ENCODE data around the gene CDC14A.

CDC14A gene

DNA sequence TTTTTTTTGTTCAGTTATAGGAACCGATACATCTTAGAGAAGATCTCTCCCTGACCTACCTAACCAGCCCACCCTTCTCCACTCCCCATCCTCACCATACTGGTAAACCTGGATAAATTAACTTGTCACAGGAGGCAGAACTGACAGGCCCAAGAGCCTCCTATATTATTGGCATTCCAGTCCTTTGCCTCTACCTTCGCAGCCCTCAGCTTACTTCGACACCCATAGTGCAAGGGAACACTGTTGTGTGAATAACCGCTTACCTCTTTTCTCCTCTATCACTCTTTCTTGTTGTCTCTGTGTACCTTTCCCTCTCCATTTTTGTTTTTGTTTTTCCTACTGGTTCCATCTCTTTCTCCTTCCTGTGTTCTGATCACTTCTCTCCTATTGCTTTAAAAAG lies 58.7 kb downstream of the CDC14A start:
- DNase-seq: no peak

DNA sequence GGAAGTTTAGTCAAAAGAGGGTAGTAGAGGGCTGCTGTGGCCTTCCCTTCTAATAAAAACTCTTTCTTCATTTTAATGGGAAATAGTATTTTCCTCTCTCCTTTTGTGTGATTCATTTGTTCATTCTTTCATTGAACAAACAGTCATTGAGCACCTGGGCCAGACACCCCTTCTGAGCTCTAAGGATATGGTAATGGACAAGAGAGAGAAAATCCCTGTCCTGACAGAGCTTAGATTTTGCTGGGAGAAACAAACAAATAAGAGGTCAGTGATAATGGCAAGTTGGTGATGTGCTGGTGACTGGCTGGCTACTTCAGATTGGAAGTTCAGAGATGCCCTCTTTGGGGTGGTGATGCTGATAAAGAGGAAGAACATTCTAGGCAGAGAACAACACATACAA lies 59.3 kb downstream of the CDC14A start:
- DNase-seq: no peak

DNA sequence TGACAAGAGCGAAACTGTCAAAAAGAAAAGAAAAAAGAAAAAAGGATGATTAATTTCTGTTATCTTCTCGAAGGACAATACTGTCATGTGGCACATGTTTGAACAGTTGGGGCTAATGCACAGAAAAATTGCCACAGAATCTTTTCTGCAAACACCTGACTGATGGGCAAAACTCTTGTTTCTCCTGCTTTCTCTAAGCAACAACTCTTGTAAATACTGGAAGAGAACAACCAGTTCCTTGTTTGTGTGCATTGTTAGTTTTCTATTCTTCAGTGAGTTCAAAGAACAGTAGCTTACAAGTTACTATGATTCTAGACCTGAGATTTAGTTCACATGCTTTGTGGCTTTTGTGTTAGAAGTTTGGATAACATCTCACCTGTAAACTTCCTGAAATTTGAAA lies 60.7 kb downstream of the CDC14A start:
- DNase-seq: no peak

DNA sequence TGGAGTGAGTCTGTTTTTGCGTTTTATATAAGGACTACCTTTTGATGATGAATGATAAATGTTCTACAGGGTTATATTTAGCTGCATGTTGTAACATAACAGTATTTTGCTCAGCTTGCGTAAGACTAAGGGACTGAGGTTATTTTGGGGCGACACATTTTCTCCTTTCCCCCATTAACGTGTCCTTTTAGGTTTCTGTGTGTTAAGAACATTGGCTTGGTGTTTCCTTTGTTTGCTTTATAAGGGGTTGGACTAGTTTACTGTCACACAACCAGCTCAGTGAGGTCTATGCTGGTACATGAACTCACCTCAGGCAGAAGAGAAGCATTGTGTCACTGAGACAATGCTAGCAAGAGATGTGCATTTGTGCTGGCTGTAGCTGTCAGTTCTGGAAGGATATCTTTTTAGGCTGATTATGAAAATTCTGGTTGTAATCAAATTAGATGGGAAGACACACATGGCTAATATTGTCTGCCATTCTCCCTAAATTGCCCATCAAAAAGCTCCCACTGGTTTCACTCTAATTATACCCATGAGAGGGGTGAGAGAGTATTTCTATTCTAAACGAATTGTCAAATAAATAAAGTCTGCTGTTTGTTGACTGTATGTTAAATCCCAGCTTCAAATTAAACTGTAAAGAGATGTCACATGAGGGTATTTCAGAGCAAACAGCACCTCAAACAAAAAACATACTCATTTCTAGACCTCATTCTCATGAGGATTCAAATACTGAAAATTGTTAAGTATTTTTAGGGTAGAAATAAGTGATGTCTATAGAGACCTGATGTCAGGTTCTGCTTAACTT lies 62.6 kb downstream of the CDC14A start:
- no peak for DNase-seq

DNA sequence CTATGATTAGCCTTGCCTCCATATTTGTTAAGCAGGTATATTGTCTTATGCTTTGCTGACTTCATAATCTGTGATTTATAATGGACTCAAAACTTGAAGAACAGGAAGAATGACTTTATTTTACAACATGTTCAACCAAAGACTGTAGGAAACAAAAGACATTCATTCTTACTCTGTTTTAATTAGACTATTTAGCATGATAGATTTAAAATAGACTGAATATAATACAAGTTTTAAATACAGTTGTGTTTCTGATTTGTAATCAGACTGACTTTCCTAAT lies 63.1 kb downstream of the CDC14A start:
- DNase-seq: no peak

DNA sequence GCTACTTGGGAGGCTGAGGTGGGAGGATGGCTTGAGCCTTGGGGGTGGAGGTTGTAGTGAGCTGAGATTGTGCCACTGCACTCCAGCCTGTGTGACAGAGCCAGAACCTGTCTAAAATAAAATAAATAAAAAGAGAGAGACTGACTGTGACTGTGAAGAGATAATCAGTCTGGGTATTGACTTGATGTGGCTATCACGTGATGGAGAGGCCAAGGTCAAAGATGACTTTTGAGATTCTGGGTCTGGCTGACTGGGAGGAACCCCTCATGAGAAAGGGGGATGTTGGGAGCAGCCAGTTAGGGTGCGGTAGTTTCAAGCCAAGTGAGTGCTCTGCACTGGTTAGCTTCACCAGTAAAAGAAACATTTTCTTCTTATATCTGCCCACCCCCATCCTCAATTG lies 66.8 kb downstream of the CDC14A start:
- DNase-seq: no peak

DNA sequence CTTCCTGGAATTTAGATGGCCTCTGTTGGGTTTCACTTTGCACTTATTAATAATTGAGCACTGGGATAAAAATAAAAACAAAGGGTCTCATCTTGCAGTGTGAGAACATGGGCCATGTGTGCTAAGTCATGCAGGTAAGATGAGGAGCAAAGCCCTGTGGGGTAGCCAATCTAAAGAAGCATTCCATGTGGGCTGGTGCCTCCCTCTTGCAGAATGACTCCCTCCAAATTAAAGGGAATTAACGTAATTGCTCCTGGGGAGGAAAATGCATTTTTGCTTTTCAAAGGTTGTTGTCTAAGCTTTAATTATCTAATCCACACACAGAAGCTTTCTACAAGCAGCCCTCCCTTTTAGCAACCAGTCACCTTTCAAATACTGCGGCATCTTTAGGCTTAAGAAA lies 69.8 kb downstream of the CDC14A start:
- DNase-seq: no peak

DNA sequence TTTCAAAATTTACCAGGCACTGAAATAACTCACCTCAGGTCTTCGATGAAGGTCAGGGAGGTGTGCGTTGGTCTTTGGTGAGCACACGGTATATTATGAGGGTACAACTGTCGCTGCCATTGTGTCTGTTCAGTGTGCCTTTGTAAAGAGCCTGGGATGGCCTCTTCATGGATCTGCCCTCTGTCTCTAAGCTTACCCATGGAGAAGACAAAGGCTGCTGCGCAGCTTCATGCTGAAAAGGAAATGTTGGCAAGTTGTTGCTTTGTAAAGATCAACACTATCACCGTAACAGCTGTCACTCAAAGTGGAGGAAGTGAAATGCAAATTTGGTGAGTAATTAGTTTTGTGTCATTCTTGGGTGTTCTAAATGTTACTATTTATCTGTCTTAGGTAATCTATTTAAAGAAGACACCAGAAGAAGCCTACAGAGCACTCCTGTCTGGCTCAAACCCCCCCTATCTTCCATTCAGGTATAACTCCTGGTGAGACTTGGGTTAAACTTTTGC lies 71.6 kb downstream of the CDC14A start:
- no peak for DNase-seq

DNA sequence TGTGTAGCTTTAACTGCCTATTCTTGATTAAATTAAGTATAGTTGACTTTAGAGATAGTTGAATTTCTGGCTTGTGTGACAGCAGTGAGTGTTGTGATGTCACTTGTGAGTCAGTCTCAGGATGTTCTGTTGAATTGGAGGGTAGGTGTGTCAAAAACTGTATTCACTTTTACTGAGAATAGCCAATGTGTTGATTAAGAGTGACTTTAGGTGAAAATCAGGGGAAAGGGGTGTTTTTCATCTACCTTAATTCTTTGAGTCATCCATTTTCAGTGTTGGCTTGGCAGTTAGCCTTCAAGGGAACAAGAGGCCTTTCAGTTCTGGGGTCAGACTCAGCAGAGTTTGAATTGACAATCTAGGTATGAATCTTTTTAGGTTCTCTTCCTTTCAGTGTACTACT lies 75.9 kb downstream of the CDC14A start:
- no peak for DNase-seq

DNA sequence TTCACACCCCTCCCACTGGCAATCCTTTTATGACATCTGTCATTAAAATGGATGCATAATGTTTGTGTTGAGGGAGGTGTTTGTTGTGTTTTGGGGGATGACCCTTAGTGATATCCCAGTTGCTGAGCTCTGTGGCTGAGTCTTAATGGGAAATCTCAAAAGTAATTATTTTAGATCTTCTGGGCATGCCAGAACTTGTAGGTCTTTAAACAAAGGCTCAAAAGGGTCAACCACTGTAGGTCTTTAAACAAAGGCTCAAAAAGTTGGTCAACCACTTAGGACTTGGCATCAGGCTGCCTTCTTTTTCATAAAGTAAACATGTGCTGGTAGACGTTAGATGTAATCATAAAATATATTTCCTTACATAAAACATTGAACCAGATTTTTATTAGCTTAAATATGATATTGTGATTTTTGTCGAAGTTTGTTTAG lies 78.0 kb downstream of the CDC14A start:
- peak; percentile 29 for DNase-seq

DNA sequence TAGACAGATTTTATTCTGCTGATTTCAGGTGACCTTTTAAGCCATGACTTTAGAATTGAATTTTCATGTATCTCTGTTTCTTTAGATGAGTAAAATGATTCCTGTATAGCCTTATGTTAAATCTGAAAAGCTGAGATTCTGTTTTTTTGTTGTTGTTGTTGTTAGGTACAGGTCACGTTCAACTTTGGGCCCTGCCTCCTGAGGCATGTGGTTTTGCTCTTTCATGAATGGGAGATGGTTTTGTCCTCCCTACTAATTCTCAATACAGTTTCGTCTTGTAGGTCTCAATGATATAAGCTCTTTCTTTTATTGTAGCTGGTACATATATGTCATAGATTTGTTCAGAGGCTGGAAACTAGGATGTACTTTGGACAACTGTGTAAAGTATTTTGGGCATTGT lies 79.6 kb downstream of the CDC14A start:
- DNase-seq: no peak

DNA sequence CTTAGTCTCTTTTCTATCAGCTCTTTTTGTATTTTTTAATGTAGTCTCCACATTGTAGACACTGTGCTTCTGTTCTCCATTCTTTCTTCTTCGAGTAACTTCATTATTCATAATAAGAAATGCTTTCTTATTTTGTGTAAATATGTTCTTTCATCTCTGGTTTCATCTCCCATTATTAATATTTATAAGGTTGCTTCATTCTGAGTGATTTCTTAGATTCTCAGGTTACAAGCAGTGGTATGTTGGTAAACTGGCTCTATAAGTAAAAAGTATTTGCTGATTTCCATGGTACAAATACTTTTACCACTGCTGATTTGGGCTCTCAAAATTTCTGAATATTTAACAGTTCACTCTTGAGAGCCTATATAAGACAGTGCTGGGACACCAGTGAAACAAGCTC lies 81.3 kb downstream of the CDC14A start:
- DNase-seq: no peak

DNA sequence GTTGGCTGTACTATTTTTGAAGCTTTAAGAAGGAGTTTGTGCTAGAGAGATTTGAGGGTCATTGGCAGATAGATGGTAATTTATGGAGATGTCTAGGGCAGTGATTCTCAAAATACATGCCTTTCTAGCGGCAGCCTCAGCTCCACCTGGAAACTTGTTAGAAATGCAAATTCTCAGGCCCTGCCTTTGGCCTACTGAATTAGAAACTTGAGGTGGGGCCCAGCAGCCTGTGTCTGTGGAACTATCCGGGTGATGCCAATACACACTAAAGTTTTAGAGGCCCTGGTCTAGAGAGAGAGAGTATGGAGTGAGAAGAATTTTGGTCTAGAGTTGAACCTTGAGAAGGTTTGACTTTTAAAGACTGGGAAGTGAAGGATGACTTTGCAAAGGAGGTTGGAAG lies 82.5 kb downstream of the CDC14A start:
- DNase-seq: no peak

DNA sequence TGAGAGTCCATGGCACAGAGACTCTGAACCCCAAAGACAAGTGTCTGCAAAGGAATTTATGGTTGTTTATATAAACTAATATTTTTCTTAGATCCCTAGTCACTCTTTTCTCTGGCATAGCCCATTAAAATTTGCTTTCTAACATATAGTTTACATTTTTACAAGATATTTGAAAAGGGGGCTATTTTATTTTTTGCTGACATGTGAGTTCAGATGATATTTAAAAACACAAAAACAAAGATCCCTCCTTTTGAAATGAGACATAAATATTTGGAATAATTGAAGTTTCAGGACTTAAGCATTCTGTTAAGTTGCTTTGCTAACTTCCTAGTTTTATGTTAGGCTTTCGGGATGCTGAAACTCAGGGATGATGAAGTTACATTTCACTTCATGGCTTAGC lies 86.1 kb downstream of the CDC14A start:
- DNase-seq: no peak

DNA sequence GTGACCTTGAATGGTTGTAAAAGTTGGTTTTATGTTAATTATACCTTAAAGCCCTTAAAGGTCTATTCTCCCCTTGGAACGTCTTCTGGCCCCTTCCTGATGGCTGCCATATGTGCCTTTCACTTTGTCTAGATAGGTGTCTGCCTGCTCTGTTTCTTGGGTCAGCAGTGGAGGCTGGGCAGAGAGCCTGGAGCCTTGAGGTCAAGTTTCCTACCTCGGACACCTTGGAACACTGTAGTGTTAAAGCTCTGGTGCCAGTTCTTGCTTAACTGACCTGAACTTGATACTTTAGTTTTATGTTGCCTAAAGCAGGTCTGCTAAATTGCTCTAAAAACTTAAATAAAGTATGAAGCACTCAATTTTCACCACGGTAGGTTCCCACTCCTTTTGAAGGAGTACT lies 86.5 kb downstream of the CDC14A start:
- no peak for DNase-seq

DNA sequence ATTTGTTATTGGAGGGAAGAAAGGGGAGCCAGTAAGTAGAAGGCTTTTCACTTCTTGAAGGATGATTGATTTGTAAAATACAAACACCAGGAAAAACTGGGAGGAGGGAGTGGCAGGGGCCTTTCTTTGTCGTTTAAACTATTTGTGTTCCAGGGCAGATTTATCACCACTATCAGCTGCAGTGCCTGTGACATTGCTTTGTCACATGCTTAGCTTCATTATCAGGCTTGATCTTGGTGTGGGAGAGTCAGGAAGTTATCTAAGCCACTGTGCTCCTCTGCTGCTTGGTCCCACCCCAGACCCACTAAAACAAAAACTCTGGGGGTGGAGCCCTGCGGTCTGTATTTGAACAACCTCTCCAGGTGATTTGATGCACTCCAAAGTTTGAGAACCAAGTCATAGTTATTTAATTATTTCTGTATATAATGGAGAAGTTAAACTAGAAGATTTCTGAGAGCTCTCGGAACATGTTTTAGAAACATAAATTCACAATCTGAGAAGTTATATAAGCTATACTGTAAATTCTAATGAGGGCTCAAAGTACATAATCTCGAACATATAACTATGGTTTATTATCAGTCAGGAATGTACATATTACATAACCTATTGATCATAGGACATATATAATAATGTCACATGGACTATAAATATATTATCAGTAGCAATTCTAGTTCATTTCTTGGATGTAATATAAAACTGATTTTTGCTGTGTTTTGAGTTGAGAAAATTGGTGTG lies 87.9 kb downstream of the CDC14A start:
- peak; percentile 9 for DNase-seq

DNA sequence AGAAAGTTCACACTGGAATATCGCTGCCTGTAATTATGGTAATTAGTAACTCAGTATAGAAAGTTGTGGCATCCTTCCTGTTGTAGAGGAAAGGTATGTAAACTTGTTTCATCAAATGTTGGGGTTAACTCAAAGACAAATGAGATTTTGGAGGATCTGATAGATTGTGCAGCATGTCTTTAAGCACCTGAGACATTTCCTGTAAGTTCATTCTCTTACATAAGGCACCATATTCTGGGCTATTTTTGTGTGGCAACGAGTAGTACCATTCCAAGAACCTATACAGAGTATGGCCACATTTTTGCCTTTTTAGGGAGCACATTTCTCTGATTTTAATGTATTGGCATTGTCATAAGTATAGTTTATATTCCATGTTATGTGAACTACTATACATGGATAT lies 88.8 kb downstream of the CDC14A start:
- no peak for DNase-seq

DNA sequence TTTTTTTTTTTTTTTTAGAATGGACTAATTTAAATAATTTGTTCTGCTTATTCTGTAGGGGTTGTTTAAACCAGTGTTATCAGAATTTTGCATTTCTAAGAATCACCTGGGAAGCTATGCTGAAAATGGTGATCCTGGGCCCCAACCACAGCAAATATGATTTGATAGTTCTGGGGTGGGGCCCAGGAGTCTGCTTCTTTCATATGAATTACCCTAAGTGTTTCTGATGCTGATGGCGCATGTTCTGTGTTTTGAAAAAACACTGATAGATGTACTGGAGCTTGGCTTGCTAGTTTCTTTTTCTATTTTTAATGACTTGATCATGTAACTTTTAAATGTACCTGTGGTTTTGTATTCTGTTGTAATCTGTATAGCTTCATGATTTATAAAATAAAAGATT lies 89.3 kb downstream of the CDC14A start:
- no peak for DNase-seq

DNA sequence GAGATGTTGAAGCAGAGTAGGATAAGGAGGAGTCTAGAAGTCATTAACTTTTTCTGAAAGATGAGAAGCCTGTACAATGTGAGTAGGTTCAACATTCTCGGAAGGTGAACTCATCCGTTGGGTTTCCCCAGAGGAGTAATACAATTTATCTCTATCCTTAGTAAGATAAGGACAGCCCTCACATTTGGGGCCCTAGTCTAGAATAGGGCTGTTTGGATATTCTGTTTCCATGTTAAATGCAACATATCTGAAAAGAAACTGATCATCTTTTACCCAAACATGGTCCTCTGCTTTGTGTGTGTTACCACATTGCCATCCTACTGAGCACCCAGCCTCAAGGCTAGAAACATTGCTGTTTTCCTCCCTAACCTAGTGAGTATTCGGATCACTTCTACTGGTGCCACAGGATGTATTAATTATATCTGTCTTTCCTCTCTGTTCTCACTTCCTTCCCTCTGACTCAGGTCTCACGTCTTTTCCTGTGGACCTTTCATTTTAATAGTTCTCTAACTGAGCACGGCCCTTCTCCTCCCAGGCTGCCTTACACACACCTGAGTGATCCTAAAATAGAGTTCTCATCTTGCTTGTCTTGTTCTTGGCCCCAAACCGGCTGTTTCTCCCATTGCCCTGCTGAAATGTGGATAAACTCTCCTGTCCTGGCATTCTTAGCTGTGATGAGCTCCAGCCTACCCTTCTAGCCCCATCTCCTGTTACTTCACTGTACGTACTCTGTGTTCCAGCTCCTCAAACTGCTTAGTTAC lies 91.7 kb downstream of the CDC14A start:
- DNase-seq: no peak

DNA sequence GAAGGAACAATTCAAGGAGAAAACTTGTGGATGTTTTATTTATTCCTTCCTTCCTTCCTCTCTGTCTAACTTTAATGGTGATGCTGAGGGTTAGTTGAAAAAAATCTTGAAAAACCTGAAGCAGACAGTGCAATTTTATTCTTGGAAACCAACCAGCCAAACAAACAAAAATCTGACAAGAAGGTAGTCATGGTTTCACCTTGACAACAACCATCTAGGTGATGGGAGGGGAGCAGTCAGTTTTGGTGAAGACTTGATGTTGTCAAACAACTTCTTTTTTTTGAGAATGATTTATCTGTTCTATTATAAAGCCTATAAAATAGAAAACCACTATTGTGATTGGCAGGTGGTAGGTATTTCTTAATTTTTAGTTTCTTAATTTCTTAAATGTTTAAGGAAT lies 93.3 kb downstream of the CDC14A start:
- DNase-seq: no peak

DNA sequence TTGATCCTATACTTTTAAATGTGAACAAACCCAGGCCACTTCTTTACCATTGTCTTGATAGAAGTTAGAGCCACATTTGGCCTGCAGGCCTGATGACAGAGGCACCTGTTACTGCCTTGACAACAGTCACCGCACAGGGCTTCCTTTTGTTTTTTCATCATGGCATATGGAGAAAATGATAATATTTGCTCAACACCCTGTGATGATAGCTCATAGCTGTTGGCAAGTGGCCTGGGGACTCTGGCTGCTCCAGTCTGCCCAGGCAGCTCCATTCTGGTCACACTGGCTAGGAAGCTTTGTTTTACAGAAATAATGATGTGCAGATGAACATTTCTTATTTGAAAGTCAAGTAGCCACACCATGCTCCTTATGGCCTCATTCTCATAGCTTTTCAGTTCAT lies 96.1 kb downstream of the CDC14A start:
- peak; percentile 14 for DNase-seq

DNA sequence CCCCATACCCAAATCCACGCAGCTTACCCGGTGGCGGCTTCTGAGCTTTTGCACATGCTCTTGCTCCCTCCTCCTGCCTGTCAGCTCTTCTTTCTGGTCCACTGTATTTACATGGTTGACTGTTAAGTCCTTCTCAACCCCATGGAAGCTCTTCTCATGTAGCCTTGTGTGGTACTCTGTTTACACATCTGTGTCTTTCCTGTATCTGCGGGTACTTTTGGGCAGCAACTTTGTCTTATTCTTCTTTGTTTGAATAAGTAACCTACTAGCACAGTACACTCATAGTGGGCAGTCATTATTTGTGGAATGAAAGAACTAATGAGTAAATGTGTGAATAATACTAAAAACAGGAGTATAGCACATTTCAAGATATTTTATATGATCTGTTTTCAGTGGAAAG lies 97.2 kb downstream of the CDC14A start:
- no peak for DNase-seq

DNA sequence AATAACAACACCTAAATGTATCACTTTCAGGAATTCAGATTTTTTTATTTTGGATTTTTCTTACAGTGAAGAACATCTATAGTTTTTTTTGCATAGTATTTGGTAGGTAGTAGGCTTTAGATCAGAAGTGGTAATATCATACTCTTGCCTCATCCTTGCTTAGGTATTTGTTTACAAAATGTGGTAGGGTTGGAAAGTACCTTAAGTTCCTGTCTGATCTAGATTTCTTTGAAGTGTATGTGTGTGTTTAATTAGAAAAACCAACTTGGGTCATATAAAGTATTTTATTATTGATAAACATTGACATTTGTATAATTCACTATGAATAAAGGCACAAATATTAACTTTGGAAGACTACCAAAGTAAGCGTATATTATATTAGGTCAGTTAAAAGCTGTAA lies 100.3 kb downstream of the CDC14A start:
- DNase-seq: no peak

DNA sequence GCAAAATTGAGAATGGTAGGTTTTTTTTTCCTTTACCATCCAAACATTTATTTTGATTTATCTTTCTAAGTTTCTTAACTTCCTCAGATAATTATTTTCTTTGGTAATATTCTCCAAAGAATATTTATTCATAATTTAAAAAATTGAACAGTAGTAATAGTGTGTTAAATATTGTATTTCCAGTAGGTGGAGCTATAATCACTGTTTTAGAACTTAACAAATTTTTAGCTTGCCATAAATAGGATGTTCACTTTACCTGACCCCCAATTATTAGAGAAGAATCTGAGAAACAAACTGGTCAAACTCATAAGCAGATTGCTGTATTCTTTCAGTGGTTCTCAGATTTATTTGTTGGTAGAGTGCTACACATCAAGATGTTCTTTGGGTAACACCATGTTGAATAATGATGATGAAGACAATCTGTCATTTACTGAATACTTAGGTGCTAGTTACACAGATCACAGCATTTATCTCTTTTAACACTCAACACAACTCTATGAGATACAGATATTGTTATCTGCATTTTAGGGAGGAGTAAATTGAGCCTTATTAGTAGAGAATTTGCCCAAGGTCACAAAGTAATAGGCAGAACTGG lies 103.3 kb downstream of the CDC14A start:
- no peak for DNase-seq

Data from NCI-H510A (cell line).